Hippocampal formation (tissue), 2 donors: ENCODE measurements around the gene GPR137.

Experiments used
- DNase-seq, 2 donors: peaks; one replicate each; lab custom pipeline; 2025; lab: John Stamatoyannopoulos, UW

Gene GPR137

GRCh38 chr11:64287676-64288352 lies 2.2 kb downstream of the GPR137 start:
- DNase-seq = no peak

- DNase-seq = no peak
Measured at GRCh38 chr11:64288353-64288750, 2.7 kb downstream of the GPR137 start.

DNA sequence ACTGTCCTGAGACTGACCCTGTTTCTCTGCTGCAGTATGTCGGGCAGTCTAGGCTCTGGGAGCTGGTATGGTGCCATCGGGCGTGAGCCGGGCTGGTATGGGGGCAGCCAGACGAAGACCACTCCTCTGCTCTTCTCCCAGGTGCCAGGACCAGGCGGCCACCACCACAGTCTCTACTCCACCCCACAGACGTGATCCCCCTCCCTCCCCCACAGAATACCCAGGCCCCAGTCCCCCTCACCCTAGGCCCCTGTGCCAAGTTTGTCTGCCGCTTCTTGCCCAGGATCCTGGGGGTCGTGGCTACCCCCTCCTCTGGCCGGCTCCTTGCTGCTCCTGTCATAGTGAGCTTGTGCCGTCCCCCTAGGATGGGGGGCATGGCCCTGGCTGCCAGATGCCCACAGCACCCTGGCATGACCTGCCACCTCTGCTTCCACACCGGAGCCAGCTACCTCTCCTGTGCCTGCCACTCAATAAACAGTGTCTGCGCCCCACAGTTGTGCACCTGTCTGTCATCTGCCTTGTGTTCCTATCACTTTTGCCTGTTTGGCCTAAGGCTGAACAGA lies 3.4 kb downstream of the GPR137 start:
- no peak for DNase-seq

GRCh38 chr11:64290352-64291261 lies 5.0 kb downstream of the GPR137 start:
- DNase-seq = no peak

GRCh38 chr11:64291262-64291751 lies 5.7 kb downstream of the GPR137 start, which contains the start of gene KCNK4:
Gene KCNK4, plus strand, starts transcription at chr11:64291302. Its CDS starts 1,717 bp downstream, at chr11:64293019.
- DNase-seq = no peak

DNA sequence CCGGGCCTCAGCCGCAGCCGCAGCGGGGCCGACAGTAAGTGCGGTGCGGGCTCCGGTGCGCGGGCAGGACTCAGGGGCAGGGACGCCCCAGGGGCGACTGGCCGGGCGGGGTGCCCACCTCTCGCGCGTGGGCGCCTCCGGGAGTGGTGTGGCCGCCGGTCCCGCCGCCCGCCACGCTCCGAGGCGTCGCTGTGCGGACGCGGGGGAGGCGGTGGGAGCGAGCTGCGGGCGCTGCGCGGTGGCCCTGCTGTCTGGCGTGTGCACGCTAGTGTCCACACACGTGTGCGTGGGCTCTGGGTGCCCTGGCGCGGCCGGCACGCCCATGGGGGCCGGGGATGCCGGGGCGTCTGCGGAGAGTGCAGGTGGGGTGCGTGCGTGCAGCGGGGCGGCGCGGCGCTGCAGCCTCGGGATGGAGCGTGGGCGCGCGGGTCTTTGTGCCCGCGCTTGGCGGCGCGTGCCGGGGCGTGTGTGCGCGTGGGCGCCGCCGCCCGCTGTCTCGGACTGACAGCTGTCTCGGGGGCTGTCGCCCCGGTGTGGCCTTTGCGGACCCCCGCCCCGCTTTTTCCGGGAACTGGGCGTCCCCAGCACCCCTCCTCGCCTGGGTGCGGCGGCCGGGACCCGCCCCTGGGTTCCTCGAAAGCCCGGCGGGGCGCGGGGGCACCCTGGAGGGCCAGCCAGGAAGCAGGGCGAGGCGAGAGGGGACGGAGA lies 6.3 kb downstream of the GPR137 start:
- no peak for DNase-seq

GRCh38 chr11:64292460-64293254 lies 7.0 kb downstream of the GPR137 start:
- no peak for DNase-seq

DNA sequence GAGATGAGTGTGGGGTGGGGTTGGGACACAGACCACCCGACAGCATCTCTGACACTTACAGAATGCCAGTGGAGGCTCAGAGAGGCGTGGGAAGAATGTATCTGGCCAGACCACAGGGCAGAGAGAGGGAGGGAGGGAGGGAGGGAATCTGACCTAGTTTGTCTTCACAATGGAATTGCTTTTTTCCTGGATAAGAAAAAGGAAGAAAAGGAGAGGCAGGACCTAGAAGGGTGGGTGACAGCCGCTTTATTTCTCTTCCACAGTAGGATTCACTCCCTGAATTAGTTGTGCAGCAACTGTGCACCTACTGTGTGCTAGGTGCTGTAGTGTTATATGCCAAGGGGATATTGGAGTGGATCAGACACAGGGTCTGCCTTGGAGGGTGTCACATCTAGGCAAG lies 9.1 kb downstream of the GPR137 start:
- no peak for DNase-seq

DNA sequence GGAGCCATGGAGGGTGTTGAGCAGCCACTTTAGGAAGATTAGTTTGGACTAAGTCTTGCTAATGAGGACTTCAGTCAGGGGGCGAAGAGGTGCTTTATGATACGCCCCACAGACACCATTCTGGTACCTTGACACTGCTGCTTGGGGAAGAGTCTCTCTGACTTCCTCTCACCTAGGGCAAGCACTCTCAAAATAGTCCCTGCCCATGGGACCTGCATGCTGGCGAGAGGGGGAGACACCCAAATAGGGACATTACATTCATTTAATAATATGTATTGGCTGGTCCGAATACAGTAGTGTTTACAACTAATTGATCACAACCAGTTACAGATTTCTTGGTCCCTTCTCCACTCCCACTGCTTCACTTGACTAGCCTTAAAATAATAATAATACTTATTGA lies 10.1 kb downstream of the GPR137 start:
- DNase-seq = no peak

GRCh38 chr11:64296236-64296635 lies 10.6 kb downstream of the GPR137 start:
- no peak for DNase-seq

DNA sequence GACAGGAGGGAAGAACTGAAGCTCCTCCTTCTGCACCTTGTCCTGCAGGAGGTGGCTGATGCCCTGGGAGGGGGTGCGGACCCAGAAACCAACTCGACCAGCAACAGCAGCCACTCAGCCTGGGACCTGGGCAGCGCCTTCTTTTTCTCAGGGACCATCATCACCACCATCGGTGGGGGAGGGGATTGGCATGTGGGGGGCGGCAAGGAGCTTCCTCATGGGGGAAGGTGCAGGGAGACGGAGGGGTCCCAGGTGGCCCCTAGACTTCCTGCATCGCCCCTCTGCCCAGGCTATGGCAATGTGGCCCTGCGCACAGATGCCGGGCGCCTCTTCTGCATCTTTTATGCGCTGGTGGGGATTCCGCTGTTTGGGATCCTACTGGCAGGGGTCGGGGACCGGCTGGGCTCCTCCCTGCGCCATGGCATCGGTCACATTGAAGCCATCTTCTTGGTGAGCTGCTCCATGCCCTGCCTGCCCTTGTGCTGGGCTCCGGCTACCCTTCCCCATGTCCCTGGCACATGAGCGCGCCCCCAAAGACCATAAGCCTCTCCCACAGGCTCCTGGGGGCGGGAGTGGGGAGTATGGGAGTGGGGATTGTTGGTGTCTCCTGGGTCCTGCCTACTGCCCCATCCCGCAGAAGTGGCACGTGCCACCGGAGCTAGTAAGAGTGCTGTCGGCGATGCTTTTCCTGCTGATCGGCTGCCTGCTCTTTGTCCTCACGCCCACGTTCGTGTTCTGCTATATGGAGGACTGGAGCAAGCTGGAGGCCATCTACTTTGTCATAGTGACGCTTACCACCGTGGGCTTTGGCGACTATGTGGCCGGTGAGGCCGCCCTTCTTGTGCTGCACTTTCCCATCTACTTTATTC lies 11.4 kb downstream of the GPR137 start:
- DNase-seq = no peak

GRCh38 chr11:64297699-64298358 lies 12.2 kb downstream of the GPR137 start:
- DNase-seq = no peak

DNA sequence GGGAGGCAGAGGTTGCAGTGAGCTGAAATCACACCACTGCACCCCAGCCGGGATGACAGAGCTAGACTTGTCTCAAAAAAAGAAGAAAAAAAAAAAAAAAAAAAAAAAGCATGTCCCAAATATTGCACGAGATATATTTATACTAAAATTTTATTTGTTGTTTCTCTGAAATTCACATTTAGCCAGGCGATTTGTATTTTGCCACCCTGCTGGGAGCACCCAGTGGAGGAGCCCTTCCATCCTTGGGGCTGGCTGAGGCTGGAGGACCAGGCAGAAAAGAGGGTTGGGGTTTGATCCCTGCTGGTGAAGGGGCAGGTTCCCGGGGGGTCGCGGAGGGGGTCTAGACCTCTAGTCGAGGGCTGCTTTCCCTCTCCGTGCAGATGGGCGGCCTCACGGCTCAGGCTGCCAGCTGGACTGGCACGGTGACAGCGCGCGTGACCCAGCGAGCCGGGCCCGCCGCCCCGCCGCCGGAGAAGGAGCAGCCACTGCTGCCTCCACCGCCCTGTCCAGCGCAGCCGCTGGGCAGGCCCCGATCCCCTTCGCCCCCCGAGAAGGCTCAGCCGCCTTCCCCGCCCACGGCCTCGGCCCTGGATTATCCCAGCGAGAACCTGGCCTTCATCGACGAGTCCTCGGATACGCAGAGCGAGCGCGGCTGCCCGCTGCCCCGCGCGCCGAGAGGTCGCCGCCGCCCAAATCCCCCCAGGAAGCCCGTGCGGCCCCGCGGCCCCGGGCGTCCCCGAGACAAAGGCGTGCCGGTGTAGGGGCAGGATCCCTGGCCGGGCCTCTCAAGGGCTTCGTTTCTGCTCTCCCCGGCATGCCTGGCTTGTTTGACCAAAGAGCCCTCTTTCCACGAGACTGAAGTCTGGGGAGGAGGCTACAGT lies 13.6 kb downstream of the GPR137 start:
- DNase-seq = peak in 1 of 2 donors; percentile 64

DNA sequence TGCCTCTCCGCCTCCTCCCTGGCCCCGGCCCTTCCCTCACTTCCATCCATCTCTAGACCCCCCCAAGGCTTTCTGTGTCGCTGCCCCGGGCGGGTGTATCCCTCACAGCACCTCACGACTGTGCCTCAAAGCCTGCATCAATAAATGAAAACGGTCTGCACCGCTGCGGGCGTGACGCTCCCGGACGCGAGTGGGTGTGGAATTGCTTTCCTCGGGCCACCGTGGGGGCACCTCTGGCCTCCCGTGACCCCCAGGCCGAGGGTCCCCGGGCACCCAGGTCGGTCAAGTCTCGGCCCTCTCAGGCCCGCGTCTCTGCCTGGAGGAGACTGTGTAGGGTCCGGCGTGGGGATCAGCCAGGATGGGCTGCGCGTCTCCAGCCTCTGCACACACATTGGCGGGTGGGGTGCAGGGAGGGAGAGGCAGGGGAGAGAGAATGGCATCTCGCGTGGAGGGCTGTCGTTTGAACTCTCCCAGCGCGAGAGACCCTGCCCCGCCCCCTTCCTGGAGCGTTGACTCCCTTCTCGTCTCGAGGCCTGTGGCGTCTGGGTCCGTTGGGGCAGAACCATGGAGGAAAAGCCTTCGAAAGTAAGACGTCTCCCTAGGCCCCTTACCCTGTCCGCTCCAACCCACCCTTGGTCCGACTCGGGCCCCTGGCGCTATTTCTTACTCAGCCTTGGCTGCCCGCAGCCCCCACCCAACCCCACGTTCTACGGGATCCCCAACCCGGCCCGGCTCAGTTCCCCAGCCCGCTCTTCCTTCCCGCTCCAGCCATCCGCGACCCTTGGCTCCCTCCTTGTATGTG lies 14.4 kb downstream of the GPR137 start, which contains the start of gene CATSPERZ:
CATSPERZ (plus strand) TSS at position 512 of the 802 bp plus-strand sequence; CDS start at position 565, 53 bp downstream.
- DNase-seq = no peak

- no peak for DNase-seq
Measured at GRCh38 chr11:64303109-64304031, 17.7 kb downstream of the GPR137 start.

- DNase-seq = no peak
Measured at GRCh38 chr11:64304032-64304315, 18.3 kb downstream of the GPR137 start.
